Hematopoietic multipotent progenitor cell (in vitro differentiated cells): Measurements from ENCODE around the gene RFTN1. TPM values are rescaled to one million over a fixed set of nuclear protein-coding genes. Genes with fewer than 3 reads are reported as not detected.
A peak's percentile ranks its signal among the peaks of the same experiment; 100 is the strongest.
"Not testable (repeated sequence)": the region's sequence is repeated elsewhere in the genome, so short reads cannot be mapped to it uniquely, and the experiment has no call there.

Source experiments
- DNase-seq, 3 donors: peaks; one replicate each; pipeline ENCODE4 v3.0.0-alpha.2; 2011 to 2015; ENCODE audit warnings: low read depth in 2 of 3, low spot score in 2 of 3
- total RNA-seq: library from RNA; depleted of rRNA; stranded (reverse); fragments of >200 nt; gene quantifications from one replicate; pipeline ENCODE4 v1.2.3, GENCODE V29; 2012

The RFTN1 gene
- total RNA-seq, 1 donor: 42.0 TPM

DNA sequence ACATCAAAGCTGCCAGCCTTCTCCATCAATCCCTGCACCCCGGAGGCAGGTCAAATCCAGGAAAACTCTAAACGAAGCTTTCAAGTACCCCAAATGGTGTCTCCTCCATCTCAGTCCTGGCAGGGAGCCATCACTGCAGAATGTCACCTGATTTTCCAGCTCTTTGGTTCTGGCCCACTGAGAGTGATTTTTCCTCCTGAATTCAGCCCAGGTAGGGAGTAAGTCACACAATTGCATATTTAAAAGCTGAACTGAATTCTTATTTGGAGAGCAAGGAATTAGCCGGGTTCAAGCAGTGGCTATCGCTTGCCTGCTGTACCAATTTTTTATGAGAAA, 5.3 kb downstream of the RFTN1 start:
- no peak for DNase-seq

DNA sequence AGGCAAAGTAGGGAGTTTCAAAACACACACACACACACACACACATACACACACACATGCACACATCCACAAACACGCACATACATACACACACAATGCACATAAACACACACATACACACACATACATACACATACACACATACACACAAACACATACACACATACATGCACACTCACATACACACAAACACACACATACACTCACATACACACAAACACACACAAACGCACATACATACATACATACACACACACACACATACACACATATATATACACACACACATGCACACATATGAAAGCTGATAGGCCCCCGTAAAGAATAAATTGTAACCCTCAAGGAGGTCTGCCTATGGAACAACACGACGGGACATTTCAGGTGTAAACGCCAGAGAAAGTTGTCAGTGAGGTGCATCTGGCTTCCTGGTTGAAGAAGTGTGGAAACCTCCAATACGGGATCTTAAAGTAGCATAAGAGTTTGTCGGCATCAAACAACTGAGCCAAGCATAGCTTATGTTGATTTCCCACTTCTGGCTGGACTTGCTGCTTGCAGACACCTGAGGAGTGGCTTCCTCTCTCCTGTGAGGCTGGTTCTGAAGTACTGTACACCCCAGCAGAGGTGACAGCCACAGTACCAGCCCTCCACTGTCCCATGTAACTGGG, 5.8 kb downstream of the RFTN1 start:
- no peak for DNase-seq

DNA sequence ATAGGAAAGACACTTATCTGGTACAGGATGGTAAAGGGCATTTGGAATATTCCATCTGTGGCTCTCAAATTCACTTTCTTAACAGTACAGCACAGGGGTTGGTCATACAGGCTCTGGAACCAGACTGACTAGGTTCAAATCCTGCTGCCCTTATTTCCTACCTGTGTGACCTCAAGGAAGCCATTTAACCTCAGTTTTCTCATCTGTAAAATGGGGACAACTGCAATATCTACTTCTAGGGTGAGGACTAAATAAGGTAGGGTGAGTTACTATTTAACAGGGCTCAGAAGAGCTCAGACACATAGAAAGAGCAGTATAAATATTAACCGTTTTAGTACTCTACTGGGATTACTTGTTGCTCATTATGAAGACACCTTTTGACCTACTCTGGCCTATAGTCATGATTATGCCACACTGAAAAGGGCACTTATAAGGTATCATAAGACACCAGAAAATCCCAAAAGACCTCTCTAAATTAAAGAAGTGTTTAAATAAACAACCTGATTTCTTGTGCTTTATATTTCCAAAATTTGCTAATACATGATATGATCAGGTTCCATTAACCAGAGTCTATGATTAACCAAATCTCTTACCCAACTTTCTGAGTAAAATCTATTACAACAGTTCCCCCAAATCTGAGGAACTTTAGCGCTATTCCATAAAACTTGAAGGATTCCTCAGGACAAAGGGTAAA, 6.5 kb downstream of the RFTN1 start:
- DNase-seq: no peak

DNA sequence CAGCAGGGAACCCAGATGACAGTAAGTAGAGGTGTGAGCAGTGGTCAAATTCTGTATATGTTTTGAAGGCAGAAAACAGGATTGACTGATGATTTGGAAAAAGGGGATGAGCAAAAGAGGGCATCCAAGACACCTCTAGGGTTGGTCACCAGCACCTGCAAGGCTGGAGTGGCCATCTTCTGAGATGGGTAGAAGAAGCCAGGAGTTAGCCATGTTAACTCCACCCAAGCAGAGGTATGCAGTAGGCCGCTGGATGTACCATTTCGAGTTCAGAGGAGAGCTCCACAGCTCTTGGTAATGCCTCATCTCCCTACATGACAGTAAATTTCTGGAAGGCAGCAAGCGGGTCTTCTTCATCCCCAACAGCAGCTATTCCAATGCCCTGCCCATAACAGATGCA, 7.0 kb downstream of the RFTN1 start:
- no peak for DNase-seq

DNA sequence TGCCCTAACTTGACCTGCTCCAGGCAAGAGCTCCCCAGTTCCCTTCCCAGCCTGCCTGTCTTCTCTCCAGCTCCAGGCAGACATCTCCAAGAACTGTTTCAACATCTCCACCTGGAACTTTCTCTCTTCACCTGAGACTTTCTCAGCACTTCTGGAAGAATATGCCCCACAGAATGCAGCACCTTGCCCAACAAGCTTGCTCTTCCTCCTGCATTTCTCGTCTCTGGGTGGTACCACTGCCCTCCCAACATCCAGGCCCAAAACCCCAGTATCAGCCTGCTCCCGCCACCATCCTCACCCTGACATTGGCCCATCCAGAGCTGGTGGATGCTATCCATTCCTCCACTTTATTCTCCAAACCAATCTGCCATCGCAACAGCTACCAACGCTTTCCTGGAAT, 8.8 kb downstream of the RFTN1 start:
- no peak for DNase-seq

DNA sequence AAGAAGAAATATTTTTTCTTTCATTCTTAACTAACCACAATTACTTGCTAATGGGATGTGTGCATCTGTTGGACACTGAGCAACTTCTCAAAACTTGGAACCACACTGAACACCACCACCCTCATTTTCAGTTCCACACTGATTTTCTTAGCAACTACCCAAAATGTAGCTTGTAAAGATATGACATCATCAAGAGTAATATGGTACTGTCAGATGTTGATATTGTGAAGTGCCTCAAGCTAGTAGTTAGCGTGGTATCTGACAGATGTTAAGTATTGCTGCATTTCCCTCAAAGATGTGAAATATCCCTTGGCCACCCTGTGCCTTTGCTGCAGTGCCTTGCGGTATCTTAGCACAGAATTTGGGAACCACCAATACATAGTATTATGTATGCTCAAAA, 9.3 kb downstream of the RFTN1 start:
- DNase-seq: no peak

DNA sequence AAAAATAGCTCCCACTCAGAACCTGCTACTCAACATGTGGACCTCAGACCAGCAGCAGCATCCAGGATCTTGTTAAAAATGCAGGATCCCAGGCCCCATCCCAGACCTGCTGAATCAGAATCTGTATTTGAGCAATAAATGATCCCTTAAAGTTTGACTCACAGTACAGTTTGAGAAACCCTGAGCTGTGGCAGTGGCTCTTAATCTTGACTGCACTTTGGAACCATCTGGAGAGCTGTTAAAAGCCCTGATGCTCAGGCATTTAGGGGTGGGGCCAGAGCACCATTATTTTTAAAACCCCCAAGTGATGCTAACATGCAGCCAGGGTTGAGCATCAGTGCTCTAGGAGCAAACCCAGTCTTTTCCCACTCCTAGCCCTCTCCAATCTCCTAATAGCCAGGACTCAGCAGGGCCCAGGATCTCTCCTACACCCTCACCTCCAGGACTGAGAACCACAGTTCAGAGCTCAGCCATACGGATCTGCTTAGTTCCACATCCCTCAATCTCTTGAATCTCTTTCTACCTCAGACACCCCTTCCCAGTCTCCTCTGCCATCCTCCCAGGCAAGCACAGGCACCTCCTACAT, 10.2 kb downstream of the RFTN1 start:
- DNase-seq: no peak

DNA sequence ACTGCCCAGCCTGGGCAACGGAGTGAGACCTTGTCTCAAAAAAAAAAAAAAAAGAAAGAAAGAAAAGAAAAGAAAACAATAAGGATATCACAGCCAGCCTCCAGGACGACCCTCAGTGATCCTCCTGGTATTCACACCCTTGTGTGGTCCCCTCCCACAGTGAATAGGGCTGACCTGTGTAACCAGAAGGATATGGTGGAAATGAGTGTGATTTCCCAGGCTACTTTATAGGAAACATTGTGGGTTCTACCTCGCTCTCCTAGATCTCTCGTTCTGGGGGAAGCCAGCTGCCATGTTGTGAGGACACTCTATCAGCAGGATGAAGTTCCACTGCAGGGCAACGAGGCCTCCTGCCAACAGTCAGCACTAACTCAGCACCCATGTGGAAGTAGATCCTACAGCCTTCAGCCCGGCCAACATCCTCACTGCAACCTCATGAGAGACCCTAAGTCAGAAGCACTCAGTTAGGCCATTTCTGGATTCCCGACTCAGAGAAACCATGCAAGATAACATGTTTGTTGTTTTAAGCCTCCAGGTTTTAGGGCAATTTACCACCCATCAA, 11.1 kb downstream of the RFTN1 start:
- DNase-seq: no peak

DNA sequence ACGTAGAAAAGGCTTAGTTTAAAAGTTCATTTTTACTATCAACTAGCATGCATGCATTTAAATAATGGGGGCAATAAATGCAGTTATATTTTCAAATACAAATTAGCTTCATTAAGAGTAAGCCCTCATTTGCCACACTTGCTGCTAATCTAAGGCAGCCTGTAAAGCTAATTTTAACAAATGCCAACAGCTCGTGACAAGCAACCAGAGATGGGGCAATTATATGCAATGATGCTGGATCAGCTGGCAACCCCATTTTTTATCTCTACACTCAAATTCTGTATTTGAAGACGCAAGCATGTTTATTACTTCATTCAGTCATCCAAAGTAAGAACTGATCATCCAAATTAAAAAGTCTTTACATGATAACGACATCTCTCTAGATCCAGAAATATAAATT, 12.1 kb downstream of the RFTN1 start:
- no peak for DNase-seq

DNA sequence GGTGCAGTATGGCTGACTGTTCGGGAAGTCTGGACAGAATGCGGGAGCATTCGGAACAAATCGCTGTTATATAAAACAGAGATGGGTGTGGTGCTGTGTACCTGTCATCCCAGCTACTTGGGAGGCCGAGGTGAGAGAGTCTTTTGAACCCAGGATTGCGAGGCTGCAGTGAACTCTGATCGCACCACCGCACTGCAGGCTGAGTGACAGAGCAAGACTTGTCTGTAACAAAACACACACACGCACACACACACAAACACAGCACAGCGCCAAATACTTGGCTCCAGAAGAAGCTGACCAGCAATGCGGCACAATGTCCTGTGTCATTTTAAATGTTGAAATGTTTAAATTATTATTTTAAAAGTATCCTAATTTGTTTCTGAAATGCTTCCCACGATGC, 12.6 kb downstream of the RFTN1 start:
- DNase-seq: no peak

DNA sequence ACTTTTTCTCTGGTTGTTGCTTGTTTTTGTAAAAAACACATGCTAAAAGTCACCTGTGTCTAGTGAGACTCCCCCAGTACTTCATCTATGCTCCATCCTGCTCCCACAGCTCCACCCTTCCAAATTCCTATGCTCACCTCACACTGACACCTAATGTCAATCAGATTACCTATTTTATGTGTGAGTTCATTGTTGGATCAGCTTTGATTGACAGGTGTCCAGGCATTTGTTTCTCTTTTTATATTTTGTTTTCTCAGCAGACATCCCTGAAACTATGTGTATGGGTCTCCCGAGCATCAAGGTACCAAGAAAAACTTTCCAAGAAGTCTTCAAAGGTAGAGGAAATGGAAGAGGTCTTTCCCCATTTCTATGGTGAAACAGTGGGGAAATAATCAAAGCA, 13.4 kb downstream of the RFTN1 start:
- no peak for DNase-seq

DNA sequence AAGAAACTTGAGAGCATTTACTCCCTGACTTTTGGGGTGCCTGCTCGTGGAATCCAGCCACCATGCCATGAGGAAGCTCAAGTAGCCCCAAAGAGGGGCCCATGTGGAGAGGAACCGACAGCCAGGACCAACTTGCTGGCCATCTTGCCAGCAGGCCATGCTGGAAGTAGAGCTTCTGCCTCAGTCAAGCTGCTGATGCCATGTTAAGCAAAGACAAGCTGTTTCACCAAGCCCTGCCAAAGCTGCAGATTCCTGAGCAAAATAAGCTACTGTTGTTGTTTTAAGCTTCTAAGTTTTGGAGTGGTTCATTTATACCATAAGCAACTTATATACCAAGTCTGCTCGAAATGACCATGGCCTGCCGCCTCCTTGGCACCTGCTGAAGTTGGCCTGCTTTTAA, 14.1 kb downstream of the RFTN1 start:
- no peak for DNase-seq

DNA sequence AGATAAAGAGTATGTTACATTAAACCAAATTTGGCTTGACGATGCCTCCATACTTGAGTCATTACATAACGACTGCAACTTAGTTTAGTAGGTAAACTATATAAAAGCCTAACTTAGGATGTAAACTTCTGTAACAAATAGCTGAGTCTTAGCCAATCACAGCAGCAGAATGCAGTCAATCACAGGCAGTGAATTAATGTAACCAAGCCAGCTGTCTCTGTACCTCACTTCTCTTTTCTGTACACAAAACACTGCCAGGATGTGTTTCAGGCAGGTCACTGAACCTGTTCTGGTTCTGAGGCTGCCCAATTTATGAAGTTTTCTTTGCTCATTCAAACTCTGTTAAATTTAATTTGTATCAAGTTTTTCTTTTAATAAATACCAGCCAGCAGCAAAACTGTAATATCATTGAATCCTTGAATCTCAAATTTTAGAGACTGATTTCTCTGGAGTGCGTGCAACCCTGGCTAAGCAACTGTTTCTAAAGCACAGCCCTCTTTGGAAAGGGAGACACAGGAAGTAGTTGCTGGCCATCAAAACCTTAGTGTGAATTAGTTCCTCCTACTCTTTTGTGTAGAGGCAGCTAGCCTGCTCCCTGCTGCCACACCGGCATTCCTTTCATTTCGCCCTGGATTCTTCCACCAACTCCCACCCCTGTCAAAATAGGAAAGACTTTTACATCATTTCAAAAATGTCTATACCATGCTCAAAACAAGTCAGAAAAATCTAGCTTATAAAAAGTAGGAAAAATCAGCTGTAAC, 15.2 kb downstream of the RFTN1 start:
- no peak for DNase-seq

DNA sequence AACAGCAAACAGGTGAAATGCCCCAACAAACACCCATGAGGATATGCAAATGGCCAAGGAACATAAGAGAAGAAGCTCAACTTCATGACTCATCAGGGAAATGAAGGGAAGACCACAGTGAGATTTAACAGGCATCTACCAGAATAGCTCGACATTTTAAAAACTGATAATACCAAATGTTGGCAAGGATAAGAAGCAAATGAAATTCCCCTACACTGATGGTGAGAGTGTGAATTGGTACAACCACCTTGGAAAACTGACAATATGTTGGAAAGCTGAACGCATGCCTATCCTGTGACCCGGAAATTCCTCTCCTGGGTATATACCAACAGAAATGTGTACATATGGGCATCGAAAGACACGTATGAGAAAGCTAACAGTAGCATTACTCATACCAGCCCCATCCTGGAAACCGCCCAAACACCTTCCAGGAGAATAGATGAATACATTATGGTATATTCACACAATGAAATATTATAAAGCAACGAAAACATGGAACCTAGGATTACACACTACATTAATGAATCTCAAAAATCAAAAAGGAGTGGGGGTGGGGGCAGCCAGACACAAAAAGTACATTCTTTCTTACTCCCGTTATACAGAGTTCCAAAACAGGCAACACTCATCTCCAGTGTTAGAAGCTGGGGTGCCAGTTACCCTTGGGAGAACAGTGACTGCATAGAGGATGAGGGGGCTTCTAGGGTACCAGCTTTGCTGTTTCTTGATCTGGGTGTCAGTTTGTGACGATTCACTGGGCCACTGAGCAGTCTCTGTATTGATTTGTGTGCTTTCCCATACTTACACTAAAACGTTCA, 16.9 kb downstream of the RFTN1 start:
- no peak for DNase-seq

DNA sequence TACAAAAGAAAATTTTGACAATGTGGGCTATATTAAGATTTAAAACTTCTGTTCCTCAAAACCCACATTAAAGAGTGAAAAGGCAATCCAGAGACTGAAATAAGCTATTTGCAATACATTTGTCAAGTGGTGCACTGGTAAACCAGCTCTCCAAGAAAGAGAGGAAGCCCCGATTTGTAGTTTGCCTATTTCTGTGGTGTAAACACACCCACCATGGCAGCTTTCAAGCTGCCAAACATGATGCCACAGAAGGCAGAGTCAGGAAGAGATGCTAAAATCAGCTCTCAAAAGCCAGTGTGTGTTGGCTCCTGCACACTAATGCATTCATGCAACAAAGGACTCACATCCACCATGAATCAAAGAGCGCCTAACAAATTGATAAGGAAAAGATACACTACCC, 17.5 kb downstream of the RFTN1 start:
- no peak for DNase-seq

DNA sequence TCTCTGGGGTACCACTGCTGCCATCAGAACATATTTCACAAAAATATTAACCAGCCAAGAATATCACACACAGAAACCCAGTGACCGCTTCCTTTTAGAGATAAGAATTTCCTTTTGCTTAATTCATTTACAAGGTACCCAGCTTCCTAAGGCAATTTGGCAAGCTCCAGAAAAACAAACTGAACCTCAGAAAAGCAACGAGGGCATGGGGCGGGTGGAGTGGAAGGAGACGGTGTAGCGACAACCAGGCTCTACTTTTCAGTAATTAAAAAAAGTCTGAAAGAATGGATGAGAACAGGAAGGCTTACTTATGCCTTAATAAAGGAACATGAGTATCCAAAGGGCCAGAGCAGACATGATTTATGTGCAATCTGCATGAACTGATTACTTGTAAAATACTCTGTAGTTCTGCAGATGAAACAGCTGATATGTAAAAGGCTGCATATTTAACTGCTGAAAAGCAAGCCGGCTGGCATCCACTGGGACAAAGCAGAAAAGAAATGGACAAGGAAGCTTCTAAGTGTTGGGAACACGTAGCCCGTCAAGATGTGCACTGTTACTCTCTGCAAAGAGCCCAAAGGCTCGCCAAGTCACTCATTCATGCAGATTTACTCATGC, 18.6 kb downstream of the RFTN1 start:
- peak in 2 of 3 donors; percentile 56 to 83 for DNase-seq

DNA sequence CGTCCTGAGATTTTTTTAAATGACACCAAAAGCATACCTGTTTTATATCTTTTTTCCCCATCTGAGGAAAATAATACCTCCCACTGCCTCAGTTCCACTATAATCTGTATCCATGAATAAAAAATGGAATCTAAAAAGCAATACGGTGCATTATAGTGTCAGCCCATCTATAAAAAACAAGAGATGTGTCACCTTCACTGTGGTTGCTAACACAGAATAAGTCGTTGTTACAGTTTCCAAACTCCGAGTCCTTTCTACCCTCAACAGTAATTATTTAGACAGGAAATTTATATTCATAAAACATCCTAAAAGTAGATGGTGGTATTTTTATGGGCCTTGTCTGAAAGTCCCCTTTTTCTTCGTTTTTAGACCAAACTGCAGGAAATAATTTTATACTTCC, 19.4 kb downstream of the RFTN1 start:
- DNase-seq: no peak

DNA sequence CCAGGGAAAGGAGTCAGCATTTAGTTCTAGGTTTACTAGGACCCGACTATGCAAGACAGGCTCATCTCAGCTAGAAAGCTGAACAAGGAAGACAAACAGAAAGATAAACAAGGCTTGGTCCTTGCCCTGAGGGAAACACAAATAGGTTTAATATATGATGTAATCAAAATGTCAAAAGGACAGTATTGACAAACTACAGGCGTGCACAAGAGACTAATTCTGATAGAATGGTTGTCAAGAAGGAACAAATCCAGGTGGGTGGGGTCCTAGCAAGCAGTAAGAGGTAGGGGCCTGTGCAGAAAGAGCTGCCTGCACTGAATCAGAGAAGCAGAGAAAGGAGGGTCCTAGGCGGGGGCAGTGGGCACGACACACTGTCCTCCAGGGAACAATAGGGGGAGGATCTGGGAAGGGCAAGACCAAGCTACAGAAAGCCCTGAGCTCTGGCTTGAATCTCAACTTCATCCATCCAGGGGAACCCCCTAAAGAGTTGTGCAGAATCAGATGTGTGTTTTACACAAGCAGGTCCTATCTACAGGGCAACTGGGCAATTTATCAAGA, 23.4 kb downstream of the RFTN1 start:
- DNase-seq: no peak

DNA sequence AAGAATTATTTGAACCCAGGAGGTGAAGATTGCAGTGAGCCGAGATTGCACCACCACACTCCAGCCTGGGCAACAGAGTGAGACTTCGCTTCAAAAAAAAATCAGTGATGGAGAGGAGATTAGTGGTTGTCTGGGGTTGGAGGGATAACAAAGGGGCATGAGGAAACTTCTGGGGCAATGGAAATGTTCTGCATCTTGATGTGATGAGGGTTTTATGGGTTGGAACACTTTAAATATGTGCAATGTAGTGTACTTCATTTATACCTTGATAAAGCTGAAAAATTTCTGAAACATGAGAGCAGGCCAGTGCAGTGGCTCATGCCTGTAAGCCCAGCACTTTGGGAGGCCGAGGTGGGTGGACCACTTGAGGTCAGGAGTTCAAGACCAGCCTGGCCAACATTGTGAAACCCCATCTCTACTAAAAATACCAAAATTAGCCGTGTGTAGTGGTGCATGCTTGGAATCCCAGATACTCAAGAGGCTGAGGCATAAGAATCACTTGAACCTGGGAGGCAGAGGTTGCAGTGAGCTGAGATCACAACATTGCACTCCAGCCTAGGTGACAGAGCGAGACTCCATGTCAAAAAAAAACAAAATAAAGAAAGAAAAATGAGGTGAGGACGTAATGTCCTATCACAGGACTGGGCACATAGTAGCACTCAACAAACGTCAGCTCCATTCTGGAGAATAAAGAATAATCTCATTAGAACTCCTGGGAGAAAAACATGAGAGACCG, 24.0 kb downstream of the RFTN1 start:
- DNase-seq: not testable (repeated sequence)
